Forelimb muscle (tissue), 1 donor: Measurements from ENCODE around the gene TPP2. TPM values are rescaled to one million over a fixed set of nuclear protein-coding genes. Genes with fewer than 3 reads are reported as not detected.

ENCODE experiments used
- DNase-seq: peaks from one replicate; pipeline ENCODE4 v3.0.0-alpha.2; 2013; ENCODE audit warnings: low read depth
- polyA plus RNA-seq: library from polyadenylated mRNA; unstranded; fragments of 120-200 nt; gene quantifications from one replicate; pipeline ENCODE4 v1.2.1, GENCODE V29; 2013; ENCODE audit not compliant: insufficient read length

The TPP2 gene
- polyA plus RNA-seq, 1 donor = 45.0 TPM

DNA sequence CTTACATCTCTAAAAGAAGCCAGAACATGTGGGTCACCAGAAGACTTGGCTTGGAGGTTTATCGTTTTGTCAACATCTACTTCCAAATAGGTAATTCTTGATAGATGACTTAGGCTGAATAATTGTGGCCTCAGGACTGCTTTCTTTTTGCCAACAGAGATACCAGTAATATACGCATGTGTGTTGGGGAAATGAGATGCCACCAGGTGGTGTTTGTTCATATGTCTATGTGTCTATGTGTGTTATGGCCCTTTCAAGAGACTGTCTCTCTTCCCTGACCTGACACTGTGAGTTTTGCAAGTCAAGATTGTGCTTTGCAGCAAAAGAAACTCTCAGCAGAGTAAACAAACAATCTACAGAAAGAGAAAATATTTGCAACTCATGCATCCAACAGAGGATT, 129.6 kb downstream of the TPP2 start:
- DNase-seq = no peak

Other genes with a start within 250 kb of the TPP2 start
- gene FGF14, start 194.9 kb upstream of the TPP2 start, polyA plus RNA-seq = 0.23 TPM
- 17.6 TPM for gene METTL21C, start 98.1 kb downstream of the TPP2 start, polyA plus RNA-seq
- gene TEX30, start 176.8 kb downstream of the TPP2 start, polyA plus RNA-seq = 11.9 TPM
- 21.3 TPM for gene POGLUT2, start 202.0 kb downstream of the TPP2 start, polyA plus RNA-seq
- gene BIVM, start 202.1 kb downstream of the TPP2 start, polyA plus RNA-seq = 30.2 TPM
- gene ERCC5, start 249.0 kb downstream of the TPP2 start, polyA plus RNA-seq = 37.7 TPM